ENCODE results near the gene NDFIP2. TPM values are rescaled to one million over a fixed set of nuclear protein-coding genes. Genes with fewer than 3 reads are reported as not detected.

NDFIP2 gene
- 10 to 100 TPM; 78.6 to 83.2 (median 80.7) TPM for total RNA-seq

- intact Hi-C loops (cut with DNase I; ENCODE audit: low total_unique reads), result no loop called here
- peak within 1 kb of the TSS; percentile 83 for H3K4me3 ChIP-seq (ENCODE audit: low read depth, poor library complexity, severe bottlenecking)
- TF ChIP-seq CTCF (IDR thresholded peaks at IDR 0.05), result no peak
- TF ChIP-seq POLR2A (IDR thresholded peaks at IDR 0.05), result no peak
- WGBS, 2 donors, result 0 to 1% methylated on average over 61 to 71 of the region's 74 CpGs
- peak; percentile 75 to 95 for DNase-seq (ENCODE audit: low spot score in 2 of 2)
These were observed at the start of gene NDFIP2 for GRCh38 chr13:79480954-79481684. NDFIP2 (plus strand) TSS chr13:79481155; CDS start chr13:79481204, 49 bp downstream.

GRCh38 chr13:79432086-79432485 is 48.9 kb upstream of the NDFIP2 start:
- H3K4me3 ChIP-seq (ENCODE audit: low read depth, poor library complexity, severe bottlenecking), result no peak overlapping the region
- no peak for DNase-seq (ENCODE audit: low spot score in 2 of 2)
- WGBS, 2 donors, result 90 to 96% methylated on average over 4 to 5 of the region's 6 CpGs
- no peak for TF ChIP-seq POLR2A (IDR thresholded peaks at IDR 0.05)
- no peak for TF ChIP-seq CTCF (IDR thresholded peaks at IDR 0.05)
- intact Hi-C loops (cut with DNase I; ENCODE audit: low total_unique reads), result no loop called here

- DNase-seq (ENCODE audit: low spot score in 2 of 2), result no peak
- H3K4me3 ChIP-seq (ENCODE audit: low read depth, poor library complexity, severe bottlenecking), result no peak overlapping the region
- WGBS, 2 donors, result 95% methylated on average over 4 to 10 of the region's 11 CpGs
- TF ChIP-seq CTCF (IDR thresholded peaks at IDR 0.05), result no peak
- TF ChIP-seq POLR2A (IDR thresholded peaks at IDR 0.05), result no peak
- intact Hi-C loops (cut with DNase I; ENCODE audit: low total_unique reads), result no loop called here
These were observed 48.0 kb upstream of the NDFIP2 start for GRCh38 chr13:79432992-79433391.

- 41 to 69% methylated on average over 1 of the region's 1 CpG for WGBS, 2 donors
- intact Hi-C loops (cut with DNase I; ENCODE audit: low total_unique reads), result no loop called here
These were observed 46.4 kb upstream of the NDFIP2 start for GRCh38 chr13:79434556-79434955.

GRCh38 chr13:79435561-79435990 is 45.4 kb upstream of the NDFIP2 start:
- WGBS, 2 donors, result 58 to 76% methylated on average over 1 of the region's 1 CpG
- TF ChIP-seq POLR2A (IDR thresholded peaks at IDR 0.05) (no peak), CTCF (IDR thresholded peaks at IDR 0.05) (no peak)
- no peak overlapping the region for H3K4me3 ChIP-seq (ENCODE audit: low read depth, poor library complexity, severe bottlenecking)
- intact Hi-C loops (cut with DNase I; ENCODE audit: low total_unique reads), result no loop called here
- no peak for DNase-seq (ENCODE audit: low spot score in 2 of 2)

More at GRCh38 chr13:79434556-79434955, 46.4 kb upstream of the NDFIP2 start:
- DNase-seq (ENCODE audit: low spot score in 2 of 2), result no peak
- no peak overlapping the region for H3K4me3 ChIP-seq (ENCODE audit: low read depth, poor library complexity, severe bottlenecking)
- TF ChIP-seq POLR2A (IDR thresholded peaks at IDR 0.05) (no peak), CTCF (IDR thresholded peaks at IDR 0.05) (no peak)
